ENCODE measurements around the gene RAB8B. TPM values are rescaled to one million over a fixed set of nuclear protein-coding genes. Genes with fewer than 3 reads are reported as not detected.

RAB8B gene
- total RNA-seq, 1 donor from 2014 or later = 72.0 TPM

GRCh38 chr15:63274427-63274826, 85.0 kb downstream of the RAB8B start:
- no peak for DNase-seq (ENCODE audit: low read depth, low spot score)

- DNase-seq (ENCODE audit: low read depth, low spot score) = no peak
Measured at GRCh38 chr15:63276342-63277037, 87.1 kb downstream of the RAB8B start.

- peak; percentile 15 for DNase-seq (ENCODE audit: low read depth, low spot score)
Measured at GRCh38 chr15:63277038-63277892, 87.9 kb downstream of the RAB8B start, which contains the start of gene APH1B. Gene APH1B (plus strand): TSS chr15:63277605. CDS start chr15:63277624, 19 bp downstream.

GRCh38 chr15:63277893-63278456, 88.6 kb downstream of the RAB8B start:
- no peak for DNase-seq (ENCODE audit: low read depth, low spot score)

- no peak for DNase-seq (ENCODE audit: low read depth, low spot score)
Measured at GRCh38 chr15:63283126-63283525, 93.7 kb downstream of the RAB8B start.

GRCh38 chr15:63284335-63284734, 94.9 kb downstream of the RAB8B start:
- DNase-seq (ENCODE audit: low read depth, low spot score) = no peak

- peak; percentile 67 for DNase-seq (ENCODE audit: low read depth, low spot score)
Measured at GRCh38 chr15:63287109-63287508, 97.7 kb downstream of the RAB8B start.

- DNase-seq (ENCODE audit: low read depth, low spot score) = no peak
Measured at GRCh38 chr15:63288342-63288741, 98.9 kb downstream of the RAB8B start.

GRCh38 chr15:63288778-63289378, 99.5 kb downstream of the RAB8B start:
- no peak for DNase-seq (ENCODE audit: low read depth, low spot score)

GRCh38 chr15:63291507-63291906, 102.1 kb downstream of the RAB8B start:
- peak; percentile 75 for DNase-seq (ENCODE audit: low read depth, low spot score)

GRCh38 chr15:63292241-63292640, 102.8 kb downstream of the RAB8B start:
- no peak for DNase-seq (ENCODE audit: low read depth, low spot score)

- no peak for DNase-seq (ENCODE audit: low read depth, low spot score)
Measured at GRCh38 chr15:63292771-63293170, 103.4 kb downstream of the RAB8B start.

GRCh38 chr15:63294359-63294758, 105.0 kb downstream of the RAB8B start:
- no peak for DNase-seq (ENCODE audit: low read depth, low spot score)

GRCh38 chr15:63295341-63295740, 105.9 kb downstream of the RAB8B start:
- no peak for DNase-seq (ENCODE audit: low read depth, low spot score)

GRCh38 chr15:63296195-63296594, 106.8 kb downstream of the RAB8B start:
- DNase-seq (ENCODE audit: low read depth, low spot score) = no peak

GRCh38 chr15:63299943-63300575, 110.7 kb downstream of the RAB8B start:
- DNase-seq (ENCODE audit: low read depth, low spot score) = no peak

GRCh38 chr15:63301088-63301487, 111.7 kb downstream of the RAB8B start:
- no peak for DNase-seq (ENCODE audit: low read depth, low spot score)

- DNase-seq (ENCODE audit: low read depth, low spot score) = no peak
Measured at GRCh38 chr15:63305260-63305659, 115.9 kb downstream of the RAB8B start.

- DNase-seq (ENCODE audit: low read depth, low spot score) = no peak
Measured at GRCh38 chr15:63306492-63307073, 117.2 kb downstream of the RAB8B start.

GRCh38 chr15:63308491-63308890, 119.1 kb downstream of the RAB8B start:
- DNase-seq (ENCODE audit: low read depth, low spot score) = no peak

GRCh38 chr15:63308947-63309346, 119.5 kb downstream of the RAB8B start:
- DNase-seq (ENCODE audit: low read depth, low spot score) = peak; percentile 35

Data from pulmonary artery endothelial cell (primary cell).